ENCODE data around the gene VASH2. TPM values are rescaled to one million over a fixed set of nuclear protein-coding genes. Genes with fewer than 3 reads are reported as not detected.

Gene VASH2
- total and polyA plus RNA-seq, 2 donors (not counting 1 experiment from before 2014, with no cell fraction given) = 0.06 TPM; not detected in 1

- H3K79me2 ChIP-seq (ENCODE audit: control insufficient read depth, insufficient read depth, low read length) = no peaks in the 10 kb centered on the region
- H3K27ac ChIP-seq (ENCODE audit: low read length in 2 of 2) = no peak overlapping the region
- no peak overlapping the region for H3K4me2 ChIP-seq (replicated peaks; ENCODE audit: low read depth, low read length, poor library complexity, severe bottlenecking)
- peaks cover 0 to 7% of the 10 kb centered on the region in 2 donors for H3K4me1 ChIP-seq (ENCODE audit: control insufficient read depth in 2 of 2, insufficient read depth in 2 of 2, low read length in 2 of 2)
- no peaks in the 10 kb centered on the region for H4K20me1 ChIP-seq (ENCODE audit: control insufficient read depth, insufficient read depth, low read length, poor library complexity, severe bottlenecking)
- CTCF ChIA-PET = interaction anchor here (0.6 to 0.8 kb wide), 2 partner anchors 17 to 191 kb away, joined by 3 read pairs; no protein-coding TSS in a partner anchor
- H3K4me1 Mint-ChIP-seq = no peaks in the 10 kb centered on the region
- no peak overlapping the region for H3K4me3 ChIP-seq (ENCODE audit: control extremely low read depth in 1 of 5, extremely low read depth in 1 of 5, insufficient read depth in 1 of 5, low read depth in 2 of 5, low read length in 4 of 5)
- H3K9me3 ChIP-seq (ENCODE audit: control extremely low read depth in 1 of 3, control insufficient read depth in 2 of 3, insufficient read depth in 1 of 3, low read length in 2 of 3) = no peaks in the 10 kb centered on the region
- no peak overlapping the region for H2AFZ ChIP-seq (ENCODE audit: insufficient read depth, low read depth, low read length, poor library complexity, severe bottlenecking)
- no peak for DNase-seq
- POLR2A ChIA-PET = no interaction called here
- no peaks in the 10 kb centered on the region for H3K27me3 Mint-ChIP-seq
- no peaks in the 10 kb centered on the region for H3K9me3 Mint-ChIP-seq (ENCODE audit: insufficient read depth)
- no peak overlapping the region for H3K9ac ChIP-seq (ENCODE audit: low read length)
- H3K4me3 Mint-ChIP-seq = no peak overlapping the region
- intact Hi-C loops (cut with micrococcal nuclease) = no loop called here
- no peaks in the 10 kb centered on the region for H3K36me3 ChIP-seq (replicated peaks in 1 of 2; ENCODE audit: control extremely low read depth in 1 of 2, control insufficient read depth in 1 of 2, extremely low read depth in 1 of 2, insufficient read depth in 2 of 2, low read length in 1 of 2)
- no peaks in the 10 kb centered on the region for H3K27me3 ChIP-seq (replicated peaks in 1 of 4; ENCODE audit: control extremely low read depth in 1 of 4, control insufficient read depth in 3 of 4, insufficient read depth in 4 of 4, low read length in 3 of 4)
- TF ChIP-seq CTCF (IDR thresholded peaks at IDR 0.05) (no peak), EZH2 (IDR thresholded peaks at IDR 0.05; ENCODE audit: borderline replicate concordance, insufficient read depth, low read depth, low read length, poor library complexity, severe bottlenecking) (no peak)
- no peak overlapping the region for H3K27ac Mint-ChIP-seq
- WGBS (ENCODE audit: insufficient coverage) = 100% methylated on average over 2 of the region's 6 CpGs
- ATAC-seq (ENCODE audit: low read depth) = no peak
These were observed 34.4 kb downstream of the VASH2 start for GRCh38 chr1:212984522-212985291.

- intact Hi-C loops (cut with micrococcal nuclease) = no loop called here
- no peak overlapping the region for H3K9ac ChIP-seq (ENCODE audit: low read length)
- ATAC-seq (ENCODE audit: low read depth) (no peak), DNase-seq (no peak)
- Mint-ChIP-seq H3K4me1 (no peaks in the 10 kb centered on the region), H3K4me3 (no peak overlapping the region), H3K27ac (no peak overlapping the region), H3K9me3 (ENCODE audit: insufficient read depth) (no peaks in the 10 kb centered on the region), H3K27me3 (no peaks in the 10 kb centered on the region)
- 100% methylated on average over 2 of the region's 2 CpGs for WGBS (ENCODE audit: insufficient coverage)
- no peaks in the 10 kb centered on the region for H4K20me1 ChIP-seq (ENCODE audit: control insufficient read depth, insufficient read depth, low read length, poor library complexity, severe bottlenecking)
- no peak for TF ChIP-seq EZH2 (IDR thresholded peaks at IDR 0.05; ENCODE audit: borderline replicate concordance, insufficient read depth, low read depth, low read length, poor library complexity, severe bottlenecking)
- no peak for TF ChIP-seq CTCF (IDR thresholded peaks at IDR 0.05)
- H3K27ac ChIP-seq (ENCODE audit: low read length in 2 of 2) = no peak overlapping the region
- H3K4me3 ChIP-seq (ENCODE audit: control extremely low read depth in 1 of 5, extremely low read depth in 1 of 5, insufficient read depth in 1 of 5, low read depth in 2 of 5, low read length in 4 of 5) = no peak overlapping the region
- no peak overlapping the region for H2AFZ ChIP-seq (ENCODE audit: insufficient read depth, low read depth, low read length, poor library complexity, severe bottlenecking)
- H3K36me3 ChIP-seq (replicated peaks in 1 of 2; ENCODE audit: control extremely low read depth in 1 of 2, control insufficient read depth in 1 of 2, extremely low read depth in 1 of 2, insufficient read depth in 2 of 2, low read length in 1 of 2) = no peaks in the 10 kb centered on the region
- CTCF ChIA-PET = interaction anchor here (0.6 to 2.3 kb wide), 3 partner anchors 9 to 322 kb away, joined by 3 to 8 read pairs (median 6); no protein-coding TSS in a partner anchor
- POLR2A ChIA-PET = interaction anchor here (0.7 kb wide), 1 partner anchor 29 kb away, joined by 3 read pairs; no protein-coding TSS in a partner anchor
- H3K79me2 ChIP-seq (ENCODE audit: control insufficient read depth, insufficient read depth, low read length) = no peaks in the 10 kb centered on the region
- H3K9me3 ChIP-seq (ENCODE audit: control extremely low read depth in 1 of 3, control insufficient read depth in 2 of 3, insufficient read depth in 1 of 3, low read length in 2 of 3) = no peaks in the 10 kb centered on the region
- no peaks in the 10 kb centered on the region for H3K27me3 ChIP-seq (replicated peaks in 1 of 4; ENCODE audit: control extremely low read depth in 1 of 4, control insufficient read depth in 3 of 4, insufficient read depth in 4 of 4, low read length in 3 of 4)
- H3K4me1 ChIP-seq (ENCODE audit: control insufficient read depth in 2 of 2, insufficient read depth in 2 of 2, low read length in 2 of 2) = peaks cover 0 to under 1% of the 10 kb centered on the region in 2 donors
- no peak overlapping the region for H3K4me2 ChIP-seq (replicated peaks; ENCODE audit: low read depth, low read length, poor library complexity, severe bottlenecking)
These were observed 36.2 kb downstream of the VASH2 start for GRCh38 chr1:212986551-212986950.

Measured in B cell (primary cell).